NCI-H1417 (cell line): ENCODE measurements around the gene DGUOK.
A peak's percentile ranks its signal among the peaks of the same experiment; 100 is the strongest.

Experiments used
- DNase-seq, 3 experiments: peaks; one replicate each; lab custom pipeline; 2025; lab: John Stamatoyannopoulos, UW

Gene DGUOK

DNA sequence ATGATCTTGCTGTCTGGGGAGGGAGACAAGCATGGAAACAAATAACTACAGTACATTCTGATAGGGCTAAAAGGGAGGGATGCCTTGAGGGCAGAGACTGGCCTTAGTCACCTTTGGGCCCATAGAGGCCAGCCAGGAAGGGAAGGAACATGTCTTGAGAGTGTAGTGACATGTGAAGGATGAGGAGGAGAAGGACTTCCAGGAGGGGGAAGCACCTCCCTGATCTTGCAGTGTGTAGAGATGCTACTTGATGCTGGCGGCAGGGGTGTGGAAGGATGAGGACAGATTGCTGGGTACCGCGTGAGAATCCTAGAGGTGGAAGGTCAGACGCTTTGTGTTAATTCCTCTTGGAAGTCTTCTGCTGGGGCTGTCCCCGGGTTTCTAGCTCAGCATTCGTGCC is 71.1 kb downstream of the DGUOK start:
- no peak for DNase-seq

DNA sequence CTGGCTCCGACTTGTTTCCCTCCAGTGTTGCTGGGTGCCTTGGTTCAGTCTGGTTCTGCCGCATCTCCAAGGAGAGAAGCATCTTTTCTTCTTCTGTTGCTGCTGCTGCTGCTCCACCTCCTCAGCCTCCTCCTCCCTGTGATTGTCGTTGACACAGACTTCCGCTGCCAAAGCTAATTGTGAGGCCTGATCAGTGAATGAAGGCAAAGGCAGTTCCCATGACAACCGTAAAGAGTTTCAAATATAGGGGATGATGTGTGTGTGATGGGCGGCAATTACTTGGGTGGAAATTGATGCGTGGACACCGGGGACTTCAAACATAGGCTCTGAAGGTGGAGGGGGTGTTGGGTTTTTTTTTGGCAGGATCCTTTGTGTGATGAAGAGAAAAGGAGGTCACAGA is 71.8 kb downstream of the DGUOK start:
- peak in 2 of 3 experiments; percentile 38 to 77 for DNase-seq

DNA sequence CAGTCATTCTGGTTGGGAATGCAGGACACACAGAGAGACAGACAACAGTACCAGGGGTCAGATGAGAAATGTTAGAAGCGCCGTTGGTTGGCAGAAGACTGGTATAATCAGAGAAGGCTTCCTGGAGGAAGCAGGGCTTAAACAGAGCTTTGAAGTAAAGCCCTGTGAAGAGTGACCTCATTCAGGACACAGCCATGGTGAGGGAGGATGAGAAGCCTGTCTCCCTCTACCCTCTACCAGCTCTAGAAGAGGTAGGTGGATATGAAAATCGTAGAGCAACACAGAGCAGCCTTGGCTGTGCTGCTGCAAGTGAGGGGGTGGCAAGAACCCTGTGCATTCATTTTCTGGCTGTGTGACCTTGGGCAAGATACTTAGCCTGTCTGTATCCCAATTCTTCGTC is 72.3 kb downstream of the DGUOK start:
- DNase-seq = no peak

DNA sequence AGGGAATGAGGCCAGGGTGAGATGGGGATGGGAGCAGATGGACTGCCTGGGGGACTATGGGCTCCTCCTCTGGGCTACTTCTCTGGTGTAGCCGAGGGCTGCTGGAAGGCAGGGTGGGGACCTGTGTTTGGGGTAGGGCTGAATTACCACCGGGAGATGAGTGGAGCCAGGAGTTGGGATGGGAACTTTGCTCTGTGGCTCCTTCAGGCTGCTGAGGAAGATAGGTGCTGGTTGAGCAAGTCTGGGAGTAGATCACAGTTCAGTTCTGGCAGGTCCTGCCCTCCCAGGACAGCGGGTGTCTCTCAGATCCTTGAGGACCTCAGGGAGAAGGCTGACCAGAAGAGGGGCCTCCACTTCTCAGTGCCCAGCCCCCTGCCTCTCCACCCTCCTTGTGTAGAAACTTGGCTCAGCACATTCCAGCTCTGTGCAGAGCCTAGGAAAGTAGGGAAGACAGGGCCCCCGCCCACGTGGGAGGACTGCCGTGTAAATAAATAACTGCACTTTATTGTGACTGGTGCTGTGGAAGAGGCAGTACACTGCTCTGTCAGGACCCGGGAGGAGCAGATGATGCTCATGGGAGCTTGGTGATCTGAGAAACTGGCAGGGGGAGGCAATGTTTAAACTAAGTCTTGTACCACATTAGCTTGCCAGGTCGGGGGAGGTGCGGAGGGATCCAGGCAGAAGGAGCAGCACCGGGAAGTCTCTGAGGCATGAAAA is 73.4 kb downstream of the DGUOK start:
- peak in 1 of 3 experiments; percentile 24 for DNase-seq

DNA sequence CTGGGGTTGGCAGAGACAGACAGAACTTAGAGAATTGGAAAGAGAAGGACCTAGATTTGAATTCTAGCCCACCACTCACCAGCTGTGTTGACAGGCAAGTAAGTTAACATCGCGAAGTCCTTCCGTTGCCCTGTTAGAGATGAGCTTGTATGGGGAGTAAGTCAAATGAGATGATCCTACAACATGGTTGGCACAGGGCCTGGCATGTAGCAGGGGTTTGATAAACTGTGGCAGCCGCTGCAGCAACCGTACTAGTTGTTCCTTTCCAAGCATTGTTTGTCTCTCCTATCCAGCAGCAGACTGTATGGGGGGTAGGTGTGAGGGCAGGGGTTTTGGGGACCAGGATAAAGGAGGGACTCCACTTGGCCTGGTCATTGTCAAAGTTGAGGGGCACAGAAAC is 74.0 kb downstream of the DGUOK start:
- no peak for DNase-seq

DNA sequence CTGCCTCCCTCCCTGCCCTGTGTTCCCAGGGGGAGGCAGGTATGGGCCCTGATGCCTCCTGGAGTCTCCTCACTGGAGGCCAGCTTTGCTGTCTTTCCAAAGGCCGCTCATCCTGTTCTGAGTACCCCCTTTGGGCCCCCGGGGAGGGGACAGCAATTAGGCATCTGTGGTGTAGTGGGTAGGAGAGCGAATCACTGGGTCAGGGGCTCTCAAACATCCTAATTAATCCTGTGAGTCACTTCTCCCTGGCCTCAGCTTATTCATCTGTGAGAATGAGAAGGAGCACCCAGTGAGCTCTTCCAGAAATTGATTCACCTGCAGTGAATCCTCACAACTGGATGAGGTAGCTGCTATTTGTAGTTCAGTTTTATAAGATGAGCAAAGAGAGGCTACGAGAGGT is 74.4 kb downstream of the DGUOK start:
- DNase-seq = peak in 1 of 3 experiments; percentile 36

DNA sequence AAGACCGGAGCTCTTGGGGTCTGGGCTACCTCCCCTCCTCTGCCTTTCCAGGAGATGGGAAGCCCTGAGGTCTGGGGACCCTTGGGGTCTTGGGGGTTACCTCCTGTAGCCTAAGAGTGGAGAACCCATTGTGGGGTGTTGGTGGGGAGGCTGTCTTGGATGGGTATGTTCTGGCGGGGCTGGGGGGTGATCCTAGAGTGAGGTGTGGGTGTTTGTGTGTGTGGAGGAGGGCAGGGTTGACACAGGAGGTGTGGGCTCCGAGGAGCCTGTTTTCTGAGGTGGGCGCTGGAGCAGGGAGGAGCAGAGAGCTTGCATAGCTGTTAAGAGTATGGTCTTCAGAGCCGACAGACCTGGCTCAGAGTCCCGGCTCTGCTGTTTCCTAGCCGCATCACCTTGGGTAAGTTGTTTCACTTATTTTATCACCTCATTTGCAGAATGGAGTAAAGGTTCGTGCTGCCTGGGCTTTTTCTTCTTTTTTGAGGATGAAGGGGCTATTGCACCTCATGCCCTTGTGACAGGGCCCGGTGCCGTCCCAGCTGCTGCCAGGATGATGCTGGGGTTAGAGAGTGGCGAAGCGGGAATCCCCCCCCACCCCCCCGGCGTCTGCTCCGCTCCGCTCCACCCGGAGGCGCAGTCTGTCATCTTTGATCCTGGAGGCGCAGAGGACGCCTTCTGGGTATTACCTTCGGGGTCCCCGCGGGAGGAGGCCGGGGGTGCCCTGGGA is 75.3 kb downstream of the DGUOK start:
- DNase-seq = no peak

DNA sequence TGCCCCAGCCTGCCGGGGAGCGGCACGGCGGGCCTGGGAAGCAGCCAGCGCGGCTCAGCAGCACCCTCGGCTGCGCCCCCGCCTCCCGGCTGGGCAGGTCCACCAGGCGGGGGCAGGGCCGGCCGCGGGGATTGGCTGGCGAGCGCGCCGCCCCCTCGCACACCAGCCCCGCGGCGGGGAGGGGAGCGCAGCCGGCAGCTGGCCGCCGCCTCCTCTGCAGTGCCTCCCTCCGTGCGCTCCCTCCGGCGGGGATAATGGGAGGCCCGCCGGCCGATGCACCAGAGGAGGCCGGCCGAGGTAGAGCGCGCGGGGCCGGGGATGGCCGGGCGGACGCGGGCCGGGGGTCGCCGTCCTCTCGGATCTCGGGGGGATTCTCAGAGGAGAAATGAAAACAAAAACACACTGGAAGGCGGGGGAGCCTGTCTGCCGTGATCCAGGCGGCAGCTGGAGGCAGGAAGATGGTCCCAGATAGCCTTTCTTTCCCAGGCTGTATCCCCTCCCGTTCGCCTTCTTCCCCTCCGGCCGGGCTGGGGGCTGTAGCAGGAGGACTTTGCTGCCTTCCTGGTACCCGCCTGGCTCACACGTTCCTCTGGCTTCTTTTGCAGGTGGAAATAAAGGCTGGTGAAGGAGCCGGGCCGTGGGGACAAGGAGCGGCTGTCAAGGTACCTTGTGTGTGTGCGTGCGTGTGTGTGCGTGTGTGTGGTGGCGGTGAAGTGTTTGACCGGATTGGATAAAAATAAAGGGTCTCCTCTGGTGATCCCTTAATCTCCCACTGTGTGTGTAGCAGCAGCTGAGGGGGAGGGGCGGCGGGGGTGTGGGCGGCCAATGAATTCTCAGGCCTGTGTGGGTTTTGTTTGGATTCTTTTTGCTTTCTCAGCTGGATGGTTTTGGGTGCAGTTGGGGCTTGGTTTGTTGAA is 76.1 kb downstream of the DGUOK start:
- DNase-seq = peak; percentile 77 to 95 (median 92)

DNA sequence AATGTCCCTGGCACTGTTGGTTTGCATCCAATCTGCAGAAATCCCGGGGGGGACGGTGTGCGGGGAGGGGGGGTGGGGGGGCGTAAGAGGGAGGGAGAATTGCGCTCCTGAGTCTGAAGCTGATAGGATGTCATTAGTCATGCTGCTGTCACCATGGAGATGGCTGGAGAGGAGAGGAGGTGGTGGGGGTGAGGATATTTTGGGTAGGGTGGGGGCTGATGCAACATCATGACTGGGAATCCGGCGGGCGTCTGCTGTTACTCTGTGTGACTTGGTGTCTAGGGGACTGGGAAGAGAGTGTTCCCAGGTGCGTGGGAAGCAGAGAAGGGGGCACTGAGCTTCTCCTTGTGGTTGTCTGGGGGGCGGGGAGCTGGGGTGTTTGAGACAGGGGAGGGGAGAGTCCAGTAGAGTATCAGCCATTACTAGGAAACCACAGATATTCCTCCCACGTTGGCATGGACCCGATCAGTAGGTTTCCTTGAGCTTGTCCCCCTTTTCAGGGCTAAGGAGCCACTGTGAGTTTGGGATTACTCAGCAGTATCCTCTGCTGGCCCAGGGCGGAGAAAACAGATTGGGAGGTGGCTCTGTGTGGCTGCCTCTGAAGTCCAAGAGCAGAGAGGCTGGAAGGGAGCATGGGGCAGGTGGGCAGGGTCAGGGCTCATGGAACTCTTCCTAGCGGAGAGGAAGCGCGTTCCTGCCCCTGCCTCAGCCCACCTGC is 77.0 kb downstream of the DGUOK start:
- peak in 2 of 3 experiments; percentile 63 to 90 for DNase-seq

DNA sequence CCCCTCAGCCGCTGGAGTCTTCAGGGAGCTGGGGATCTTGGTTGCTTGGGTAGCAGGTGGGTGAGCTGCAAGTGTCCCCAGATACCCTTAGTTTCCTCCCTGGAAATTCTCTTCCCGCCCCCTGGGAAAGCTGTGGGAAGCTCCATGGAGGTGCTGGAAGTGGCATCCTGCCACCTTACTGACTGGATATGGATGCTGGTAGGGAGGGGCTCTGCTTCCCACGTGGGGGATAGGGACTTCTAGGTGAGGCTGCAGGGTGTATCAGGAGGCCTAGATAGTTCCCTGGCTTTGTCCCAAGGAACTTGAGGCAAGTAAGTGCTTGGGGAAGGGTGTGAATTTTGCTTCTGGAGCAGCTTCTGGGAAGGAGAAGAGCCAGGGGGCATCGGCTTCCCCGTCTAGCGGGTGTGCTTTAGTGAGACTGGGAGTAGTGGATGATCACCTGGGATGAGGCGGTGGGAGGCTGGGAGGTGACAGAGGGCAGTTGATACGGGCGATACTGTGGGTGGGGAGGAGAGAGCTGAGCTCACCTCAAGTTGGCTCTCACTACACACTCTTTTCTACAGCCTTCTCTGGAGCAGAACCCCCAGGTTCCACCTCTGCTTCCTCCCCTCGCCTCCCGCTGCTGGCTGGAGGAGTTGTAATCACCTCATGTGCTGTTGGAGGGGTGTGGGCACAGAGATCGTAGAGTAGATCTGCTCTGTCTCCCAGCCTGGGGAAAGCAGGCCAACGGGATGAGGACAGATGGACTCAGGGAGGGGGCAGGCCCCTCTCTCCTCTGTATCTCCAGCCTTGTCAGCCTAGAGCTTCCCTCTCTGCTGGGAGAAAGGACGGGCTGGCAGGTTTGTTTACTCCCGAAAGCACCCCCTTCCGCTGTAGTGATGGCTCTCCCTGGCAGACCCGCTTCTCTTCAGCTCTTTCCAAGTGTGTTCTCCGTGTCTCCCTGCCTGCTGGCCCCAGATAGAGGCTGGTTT is 77.8 kb downstream of the DGUOK start:
- DNase-seq = peak in 1 of 3 experiments; percentile 11

DNA sequence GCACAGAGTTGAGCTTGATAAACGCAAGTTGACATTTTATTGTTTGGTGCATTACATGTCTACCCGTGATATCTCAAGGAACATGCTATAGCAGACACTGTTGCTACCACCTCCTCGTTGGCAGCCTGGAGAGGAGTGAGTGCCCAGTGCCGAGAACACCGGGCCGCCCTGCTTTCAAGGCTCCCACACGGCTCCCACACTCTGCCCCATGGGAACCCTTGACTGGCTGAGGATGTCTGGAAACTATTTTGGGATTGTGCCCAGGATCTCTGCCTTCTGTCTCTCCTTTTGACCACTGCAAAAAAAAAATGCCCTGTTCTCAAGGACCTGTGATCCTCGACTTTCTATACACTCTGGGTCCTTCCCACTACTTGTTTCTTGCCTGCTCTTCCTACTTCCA is 79.1 kb downstream of the DGUOK start:
- no peak for DNase-seq

DNA sequence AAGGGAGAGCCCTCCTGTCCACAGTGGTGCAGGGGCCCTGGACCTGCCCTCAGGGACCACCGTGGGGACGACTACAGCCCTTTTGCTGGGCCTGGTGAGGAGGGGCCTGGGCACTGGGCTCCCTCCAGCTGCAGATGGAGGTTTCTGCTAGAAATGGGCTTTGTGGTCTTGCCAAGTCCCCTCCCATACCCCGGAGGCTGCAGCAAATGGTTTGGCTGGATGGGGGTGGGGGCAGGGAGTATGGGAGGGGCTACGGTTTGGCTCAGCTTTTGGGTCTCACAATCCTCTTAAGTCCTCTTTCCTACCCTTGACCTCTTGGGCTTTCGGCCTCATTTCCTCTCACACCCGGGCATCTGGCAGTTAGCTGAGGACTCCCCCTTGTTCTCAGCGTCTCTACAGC is 79.8 kb downstream of the DGUOK start:
- no peak for DNase-seq

DNA sequence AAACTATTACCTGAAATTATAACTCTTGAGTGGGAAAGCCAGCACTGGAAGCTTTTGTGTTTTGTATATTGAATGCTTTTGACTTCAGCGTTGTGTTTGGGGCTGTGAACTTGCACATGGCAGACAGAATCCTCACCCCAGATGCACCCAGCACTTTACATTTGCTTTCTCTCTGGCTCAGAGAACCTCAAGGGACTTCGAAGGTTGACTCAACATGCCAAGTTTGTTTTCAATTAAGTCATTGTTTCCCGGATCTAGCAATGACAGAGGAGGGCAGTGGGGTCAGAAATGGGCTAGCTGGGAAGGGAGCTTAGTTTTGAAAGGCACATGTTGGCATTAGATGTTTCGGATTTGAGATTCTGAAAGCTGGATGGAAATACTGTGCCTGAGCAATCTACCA is 80.4 kb downstream of the DGUOK start:
- DNase-seq = no peak

DNA sequence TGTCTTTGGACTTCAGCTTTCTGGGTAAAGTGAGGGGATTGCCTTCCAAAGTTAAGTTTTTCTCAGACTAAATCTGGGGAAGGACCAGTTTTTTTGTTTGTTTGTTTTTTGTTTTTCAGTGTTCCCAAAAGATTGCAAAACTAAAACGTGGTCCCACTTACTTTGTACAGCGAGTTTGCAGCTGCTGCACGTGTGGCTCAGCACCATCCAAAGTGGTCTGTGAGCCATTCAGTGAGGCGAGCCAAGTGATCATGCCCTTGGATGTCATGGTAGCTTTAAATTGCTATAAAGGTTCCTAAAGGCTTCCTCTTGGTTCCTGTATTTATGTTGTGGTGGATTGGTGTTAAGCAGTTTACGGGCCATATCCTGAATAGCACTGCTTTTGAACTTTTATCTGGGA is 81.0 kb downstream of the DGUOK start:
- DNase-seq = no peak
